ENCODE results near the gene SCGB1D2.

Gene SCGB1D2

GRCh38 chr11:62273789-62274275, 31.8 kb downstream of the SCGB1D2 start:
- Mint-ChIP-seq H3K36me3 (ENCODE audit: low read depth) (no peaks in the 10 kb centered on the region), H3K4me3 (no peak overlapping the region), H3K9me3 (no peaks in the 10 kb centered on the region), H3K4me1 (no peaks in the 10 kb centered on the region), H3K27ac (no peak overlapping the region), H3K27me3 (peaks cover 8% of the 10 kb centered on the region)
- ATAC-seq, result no peak
- no peak for DNase-seq

- H3K27ac Mint-ChIP-seq, result no peak overlapping the region
- peaks cover 5% of the 10 kb centered on the region for H3K27me3 Mint-ChIP-seq
- H3K36me3 Mint-ChIP-seq (ENCODE audit: low read depth), result no peaks in the 10 kb centered on the region
- DNase-seq, result no peak
- no peaks in the 10 kb centered on the region for H3K9me3 Mint-ChIP-seq
- H3K4me1 Mint-ChIP-seq, result no peaks in the 10 kb centered on the region
- no peak overlapping the region for H3K4me3 Mint-ChIP-seq
- no peak for ATAC-seq
These were observed 38.4 kb downstream of the SCGB1D2 start for GRCh38 chr11:62280452-62280851.
